Activated CD8-positive, alpha-beta T cell treated with anti-CD3 and anti-CD28 coated beads for 36 hours (primary cell): ENCODE results near the gene MANF. TPM values are rescaled to one million over a fixed set of nuclear protein-coding genes. Genes with fewer than 3 reads are reported as not detected.
A peak's percentile ranks its signal among the peaks of the same experiment; 100 is the strongest.

Experiments used
- ATAC-seq: fragments of 200-7000 bp; cut with Tn5 transposase; one replicate; pipeline ENCODE4 v1.10.0; 2021; ENCODE audit warnings: mild to moderate bottlenecking, moderate library complexity
- CTCF ChIA-PET: fragments of 350-600 bp; sonication (Branson Sonifier 250); formaldehyde crosslinking; loops from one replicate; lab custom pipeline; 2021; ENCODE audit warnings: antibody characterized with exemption; lab: Charles Lee
- POLR2A ChIA-PET: fragments of 350-600 bp; sonication (Branson Sonifier 250); formaldehyde crosslinking; loops from one replicate; lab custom pipeline; 2021; ENCODE audit warnings: antibody characterized with exemption; lab: Charles Lee
- DNase-seq: peaks from one replicate; pipeline ENCODE4 v3.0.0-alpha.2; 2020
- H3K27ac Mint-ChIP-seq: one replicate; pipeline ENCODE4 v1.8.0; 2021; ENCODE audit warnings: mild to moderate bottlenecking, mixed read lengths
- H3K27me3 Mint-ChIP-seq: one replicate; pipeline ENCODE4 v1.8.0; 2021; ENCODE audit warnings: mixed read lengths
- H3K36me3 Mint-ChIP-seq: one replicate; pipeline ENCODE4 v1.8.0; 2021; ENCODE audit warnings: low read depth, mixed read lengths
- H3K4me1 Mint-ChIP-seq: one replicate; pipeline ENCODE4 v1.8.0; 2021; ENCODE audit warnings: low read depth, mixed read lengths
- H3K4me3 Mint-ChIP-seq: one replicate; pipeline ENCODE4 v1.8.0; 2021; ENCODE audit warnings: mild to moderate bottlenecking, moderate library complexity, mixed read lengths
- H3K9me3 Mint-ChIP-seq: one replicate; pipeline ENCODE4 v1.8.0; 2021; ENCODE audit warnings: mixed read lengths
- CTCF ChIP-seq: fragments of 200-600 bp; IDR thresholded peaks from one replicate; pipeline ENCODE4 v1.8.0; 2022; ENCODE audit warnings: antibody characterized with exemption, mild to moderate bottlenecking
- intact Hi-C: fragments of 100-400 bp; cut with micrococcal nuclease; formaldehyde crosslinking; loops from one replicate; pipeline ENCODE4 v1.10.0; 2022
- total RNA-seq, 2 experiments: library from RNA; stranded (reverse); gene quantifications; one replicate each; pipeline ENCODE4 v1.2.3, GENCODE V29; 2021

MANF gene
- total RNA-seq, 2 experiments from 2014 or later: 107 to 109 TPM

- Mint-ChIP-seq H3K27ac (peak overlapping the region; percentile 91), H3K4me3 (peak overlapping the region; percentile 83), H3K9me3 (no peaks in the 10 kb centered on the region), H3K4me1 (peaks cover 68% of the 10 kb centered on the region), H3K36me3 (peaks cover 63% of the 10 kb centered on the region), H3K27me3 (no peaks in the 10 kb centered on the region)
- peak; percentile 52 for DNase-seq
- CTCF ChIA-PET: interaction anchor here (4.1 kb wide), 1 partner anchor 43 kb away, joined by 23 read pairs; no protein-coding TSS in a partner anchor
- intact Hi-C loops: no loop called here
- POLR2A ChIA-PET: interaction anchor here (0.7 to 3.4 kb wide), 8 partner anchors 19 to 1055 kb away, joined by 3 to 13 read pairs (median 3); partner anchors contain the start of gene HEMK1
- ATAC-seq: peak; percentile 10
- TF ChIP-seq CTCF: no peak
Observed at GRCh38 chr3:51391566-51392354, 6.7 kb downstream of the MANF start.

GRCh38 chr3:51392355-51393133 is 7.5 kb downstream of the MANF start:
- DNase-seq (no peak), ATAC-seq (no peak)
- intact Hi-C loops: no loop called here
- POLR2A ChIA-PET: interaction anchor here (0.7 to 3.4 kb wide), 7 partner anchors 18 to 823 kb away, joined by 3 to 13 read pairs (median 3); partner anchors contain the start of gene HEMK1
- no peaks in the 10 kb centered on the region for H3K9me3 Mint-ChIP-seq
- H3K4me3 Mint-ChIP-seq: peak overlapping the region; percentile 83
- no peak for TF ChIP-seq CTCF
- H3K4me1 Mint-ChIP-seq: peaks cover 68% of the 10 kb centered on the region
- CTCF ChIA-PET: interaction anchor here (1.1 to 4.1 kb wide), 2 partner anchors 15 to 42 kb away, joined by 3 to 23 read pairs; no protein-coding TSS in a partner anchor
- H3K27me3 Mint-ChIP-seq: no peaks in the 10 kb centered on the region
- H3K27ac Mint-ChIP-seq: peak overlapping the region; percentile 67
- peaks cover 64% of the 10 kb centered on the region for H3K36me3 Mint-ChIP-seq

- ATAC-seq: no peak
- H3K9me3 Mint-ChIP-seq: no peaks in the 10 kb centered on the region
- peak overlapping the region; percentile 57 for H3K27ac Mint-ChIP-seq
- H3K36me3 Mint-ChIP-seq: peaks cover 59% of the 10 kb centered on the region
- H3K4me3 Mint-ChIP-seq: peak overlapping the region; percentile 83
- H3K27me3 Mint-ChIP-seq: no peaks in the 10 kb centered on the region
- ChIA-PET CTCF (interaction anchor here (1.1 kb wide), 1 partner anchor 14 kb away, joined by 3 read pairs; no protein-coding TSS in a partner anchor), POLR2A (interaction anchor here (1.0 to 3.4 kb wide), 4 partner anchors 17 to 805 kb away, joined by 3 to 13 read pairs (median 4); no protein-coding TSS in a partner anchor)
- H3K4me1 Mint-ChIP-seq: peaks cover 63% of the 10 kb centered on the region
- no peak for TF ChIP-seq CTCF
- DNase-seq: no peak
- intact Hi-C loops: no loop called here
Observed at GRCh38 chr3:51393134-51393495, 8.0 kb downstream of the MANF start.

- no peak for TF ChIP-seq CTCF
- Mint-ChIP-seq H3K27ac (peak overlapping the region; percentile 85), H3K4me1 (peaks cover 59% of the 10 kb centered on the region), H3K27me3 (no peaks in the 10 kb centered on the region), H3K9me3 (no peaks in the 10 kb centered on the region), H3K36me3 (peaks cover 58% of the 10 kb centered on the region), H3K4me3 (peak overlapping the region; percentile 56)
- ATAC-seq (no peak), DNase-seq (no peak)
- ChIA-PET POLR2A (interaction anchor here (0.6 to 3.4 kb wide), 4 partner anchors 11 to 768 kb away, joined by 3 to 13 read pairs (median 3); no protein-coding TSS in a partner anchor), CTCF (interaction anchor here (0.9 to 1.1 kb wide), 3 partner anchors 7 to 41 kb away, joined by 3 to 4 read pairs (median 3); no protein-coding TSS in a partner anchor)
- intact Hi-C loops: no loop called here
Observed at GRCh38 chr3:51393564-51393963, 8.5 kb downstream of the MANF start.
